Stimulated activated CD8-positive, alpha-beta memory T cell treated with anti-CD3 and anti-CD28 coated beads, Interleukin-15, amount 100 ng/mL, for 24 hours (primary cell): ENCODE data around the gene SEMA3D.

Experiments used
- DNase-seq: peaks from one replicate; pipeline ENCODE4 v3.0.0-alpha.2; 2020; ENCODE audit warnings: low read depth

SEMA3D gene

GRCh38 chr7:85184599-85185423, 2.0 kb downstream of the SEMA3D start:
- DNase-seq = no peak

- DNase-seq = no peak
Observed at GRCh38 chr7:85183296-85183695, 3.6 kb downstream of the SEMA3D start.

DNA sequence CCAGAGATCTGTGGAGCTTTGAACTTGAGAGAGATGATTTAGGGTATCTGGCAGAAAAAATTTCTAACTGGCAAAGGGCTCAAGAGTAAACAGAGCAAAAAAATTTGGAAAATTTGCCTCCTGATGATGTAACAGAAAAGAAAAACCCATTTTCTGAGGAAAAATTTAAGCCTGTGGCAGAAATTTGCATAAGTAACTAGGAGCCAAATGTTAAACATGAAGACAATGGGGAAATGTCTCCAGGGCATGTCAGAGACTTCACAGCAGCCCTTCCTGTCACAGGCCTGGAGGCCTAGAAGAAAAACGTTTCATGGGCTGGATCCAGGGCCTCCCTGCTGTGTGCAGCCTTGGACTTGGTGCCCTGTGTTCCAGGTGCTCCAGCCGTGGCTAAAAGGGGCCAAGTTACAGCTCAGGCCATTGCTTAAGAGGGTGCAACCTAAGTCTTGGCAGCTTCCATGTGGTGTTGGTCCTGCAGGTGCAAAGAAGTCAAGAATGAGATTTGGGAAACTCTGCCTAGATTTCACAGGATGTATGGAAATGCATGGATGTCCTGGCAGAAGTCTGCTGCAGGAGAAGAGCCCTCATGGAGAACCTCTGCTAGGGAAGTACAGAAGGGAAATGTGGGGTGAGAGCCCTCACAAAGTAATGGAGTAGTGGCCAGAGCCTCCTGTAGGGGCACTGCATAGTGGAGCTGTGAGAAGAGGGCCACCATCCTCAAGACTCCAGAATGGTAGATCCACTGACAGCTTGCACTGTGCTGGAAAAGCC, 8.1 kb downstream of the SEMA3D start:
- DNase-seq = no peak

- no peak for DNase-seq
Observed at GRCh38 chr7:85177316-85177715, 9.5 kb downstream of the SEMA3D start.

GRCh38 chr7:85176197-85176596, 10.7 kb downstream of the SEMA3D start:
- DNase-seq = no peak

GRCh38 chr7:85175217-85175616, 11.6 kb downstream of the SEMA3D start:
- DNase-seq = no peak

GRCh38 chr7:85172530-85172941, 14.3 kb downstream of the SEMA3D start:
- no peak for DNase-seq

DNA sequence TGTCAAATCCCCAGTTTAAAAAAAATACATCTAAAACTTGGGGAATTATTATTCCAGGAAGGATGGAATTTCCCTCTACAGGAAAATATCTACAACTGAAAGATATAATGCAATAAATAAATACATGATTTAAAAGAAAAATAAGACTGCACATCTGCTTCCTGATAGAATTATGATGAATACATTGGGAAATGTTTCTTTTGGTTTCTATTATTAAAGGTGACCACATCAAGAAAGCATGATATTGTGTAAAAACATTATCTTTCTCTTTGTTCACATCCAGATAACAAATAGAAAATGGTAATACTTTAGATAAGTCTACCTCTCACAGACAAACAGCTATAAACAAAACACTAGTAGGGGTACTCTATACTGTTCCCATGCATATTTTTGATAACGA, 19.2 kb downstream of the SEMA3D start:
- no peak for DNase-seq

DNA sequence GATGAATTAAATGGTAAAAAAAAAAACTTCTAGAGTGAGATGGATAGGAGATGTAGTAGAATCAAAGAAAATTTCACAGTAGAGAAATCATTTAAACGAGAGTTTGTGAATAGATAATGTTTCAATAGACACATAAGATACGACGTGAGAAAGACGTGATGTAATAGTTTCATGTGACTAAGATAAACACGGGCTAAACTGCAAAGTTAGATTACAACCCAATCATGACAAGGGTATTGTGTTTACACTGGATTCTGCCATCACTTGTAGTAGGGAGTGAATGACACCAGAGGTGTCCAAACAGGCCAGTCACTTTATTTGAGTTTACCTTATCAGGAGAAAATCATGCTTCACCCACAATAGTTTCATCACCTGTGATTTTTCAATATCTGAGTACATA, 21.6 kb downstream of the SEMA3D start:
- no peak for DNase-seq

DNA sequence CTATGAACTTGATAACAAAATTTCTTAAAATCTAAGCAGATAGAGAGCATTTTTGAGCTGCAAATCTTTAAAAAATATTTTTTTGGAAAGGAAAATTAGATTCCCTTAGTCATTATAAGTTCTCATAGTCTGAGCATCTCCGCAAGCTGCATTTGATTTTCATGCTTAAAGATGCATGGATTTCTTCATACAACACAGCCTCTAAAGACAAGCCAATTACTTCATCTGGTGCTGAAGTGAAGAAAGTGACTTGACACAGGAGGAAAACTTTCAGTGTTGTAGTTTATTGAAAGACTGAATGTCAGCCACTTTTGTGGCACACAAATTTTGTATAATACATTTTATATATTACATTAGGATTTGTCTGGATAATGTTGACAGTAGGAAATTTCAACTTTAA, 22.5 kb downstream of the SEMA3D start:
- no peak for DNase-seq

GRCh38 chr7:85162721-85163120, 24.1 kb downstream of the SEMA3D start:
- DNase-seq = no peak

- DNase-seq = no peak
Observed at GRCh38 chr7:85160223-85160622, 26.6 kb downstream of the SEMA3D start.

- DNase-seq = no peak
Observed at GRCh38 chr7:85159003-85159402, 27.9 kb downstream of the SEMA3D start.

DNA sequence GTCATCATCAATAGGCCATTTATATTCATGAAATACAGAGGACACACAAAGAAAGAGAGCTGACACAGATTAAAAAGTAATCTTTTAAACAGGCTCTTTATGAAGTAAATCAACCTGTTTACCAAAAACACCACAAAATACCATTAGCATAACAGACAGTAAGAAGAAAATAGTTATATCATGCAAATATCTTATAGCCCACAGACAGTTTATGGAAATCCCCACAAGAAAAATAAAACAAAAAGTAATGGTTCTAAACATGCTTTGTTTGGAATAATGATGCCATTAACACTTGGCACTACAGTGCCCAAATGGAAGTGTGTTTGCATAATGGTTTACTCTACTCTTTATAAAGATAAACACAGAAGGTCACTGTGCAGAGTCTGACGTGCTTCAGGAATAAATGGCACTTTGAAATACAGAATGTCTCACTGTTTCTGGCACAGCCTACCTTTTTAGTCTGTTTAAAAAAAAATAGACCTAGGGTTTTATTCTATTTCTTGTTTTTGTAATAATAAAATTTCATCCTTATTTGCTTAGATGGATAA, 30.1 kb downstream of the SEMA3D start:
- no peak for DNase-seq

DNA sequence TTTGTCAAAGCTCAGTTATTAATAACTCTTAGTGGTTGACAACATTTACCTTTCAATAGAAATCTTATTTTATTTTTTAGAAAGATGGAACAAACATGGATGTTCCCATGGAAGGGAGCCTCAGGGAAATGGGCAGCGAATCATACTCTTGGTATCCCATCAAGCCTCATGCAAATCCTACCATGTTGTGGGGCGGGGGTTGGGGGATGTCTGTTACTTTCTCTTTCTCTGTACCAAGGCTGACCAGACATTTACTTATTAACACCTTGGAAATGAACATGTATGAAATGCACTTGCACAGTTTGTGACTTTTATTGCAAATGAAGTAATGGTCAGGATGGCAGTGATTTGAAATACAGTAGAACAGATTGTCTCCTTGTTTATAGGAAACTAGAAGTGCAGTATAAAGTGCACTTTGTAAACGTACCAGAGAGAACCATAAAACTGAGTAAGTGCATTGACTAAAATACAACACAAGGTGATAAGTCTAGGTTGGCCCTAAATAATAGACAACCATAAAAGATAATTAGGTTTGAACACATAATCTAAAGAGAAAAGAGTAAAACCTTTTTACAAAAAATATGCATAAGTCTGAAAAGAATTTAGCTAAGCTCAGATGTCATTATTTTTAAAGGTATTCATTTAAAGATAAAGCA, 32.4 kb downstream of the SEMA3D start:
- DNase-seq = no peak

- DNase-seq = no peak
Observed at GRCh38 chr7:85153715-85154114, 33.1 kb downstream of the SEMA3D start.

GRCh38 chr7:85150624-85151023, 36.2 kb downstream of the SEMA3D start:
- DNase-seq = no peak

- no peak for DNase-seq
Observed at GRCh38 chr7:85144771-85145170, 42.1 kb downstream of the SEMA3D start.

DNA sequence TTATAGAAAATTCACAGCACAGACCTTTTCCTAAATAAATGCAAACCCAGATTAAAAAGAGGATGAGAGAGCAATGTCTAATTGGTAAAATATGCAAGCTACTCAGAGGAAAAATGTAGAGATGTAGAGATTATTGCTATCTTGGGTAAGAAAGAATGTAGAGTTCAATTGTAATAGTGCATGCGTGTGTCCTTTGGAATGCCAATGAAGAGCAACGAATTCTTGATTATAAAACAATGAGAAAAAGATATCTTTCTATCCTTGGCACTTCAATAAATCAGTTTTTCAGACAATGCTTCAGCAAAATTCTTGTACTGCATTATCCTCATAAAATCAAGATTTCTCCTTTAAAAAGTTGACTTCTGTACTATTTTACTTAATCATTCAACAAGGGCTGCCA, 50.9 kb downstream of the SEMA3D start:
- no peak for DNase-seq

GRCh38 chr7:85133560-85133959, 53.3 kb downstream of the SEMA3D start:
- DNase-seq = no peak

- no peak for DNase-seq
Observed at GRCh38 chr7:85133006-85133405, 53.9 kb downstream of the SEMA3D start.

GRCh38 chr7:85130702-85131101, 56.2 kb downstream of the SEMA3D start:
- DNase-seq = no peak

DNA sequence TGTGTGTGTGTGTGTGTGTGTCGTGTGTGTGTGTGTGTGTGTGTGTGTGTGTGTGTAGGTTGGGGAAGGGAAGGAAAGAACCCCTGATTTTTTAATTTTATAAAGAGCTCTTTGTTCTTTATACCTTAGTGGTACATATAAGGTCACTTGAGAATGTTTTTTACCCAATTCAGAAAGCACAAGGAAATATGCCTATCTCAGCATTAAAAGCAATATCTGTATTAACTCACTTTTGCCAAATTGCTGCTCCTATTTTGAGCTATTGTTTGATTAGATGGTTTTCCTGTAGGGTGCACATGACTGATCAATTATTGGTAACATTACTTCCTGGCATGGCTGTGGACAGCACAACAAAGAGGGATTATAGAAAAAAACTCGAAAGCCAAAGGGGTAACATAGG, 60.5 kb downstream of the SEMA3D start:
- no peak for DNase-seq
